Heart right ventricle (tissue), 16 donors: ENCODE data around the gene AK9. TPM values are rescaled to one million over a fixed set of nuclear protein-coding genes. Genes with fewer than 3 reads are reported as not detected.

Source experiments
- ATAC-seq, 8 donors: fragments of 200-7000 bp; cut with Tn5 transposase; one replicate each; pipeline ENCODE4 v1.9.1; 2020; ENCODE audit warnings: mild to moderate bottlenecking in 8 of 8, moderate library complexity in 8 of 8, moderate number of reproducible peaks in 1 of 8
- DNase-seq, 2 donors: peaks; one replicate each; pipeline ENCODE4 v3.0.0-alpha.2; 2020
- H3K27ac ChIP-seq, 10 donors: fragments of 200-600 bp; sonication (generic) in 2 of 10; one replicate each; pipeline versions ENCODE4 v1.5.0 to v1.8.0; 2020 to 2022; ENCODE audit warnings: mild to moderate bottlenecking in 3 of 10
- H3K27me3 ChIP-seq, 7 donors: fragments of 200-600 bp; one replicate each; pipeline ENCODE4 v1.8.0; 2021 to 2022; ENCODE audit warnings: mild to moderate bottlenecking in 2 of 7
- H3K36me3 ChIP-seq, 9 donors: fragments of 200-600 bp; sonication (generic) in 1 of 9; one replicate each; pipeline versions ENCODE4 v1.5.0 to v1.8.0; 2020 to 2022; ENCODE audit warnings: mild to moderate bottlenecking in 2 of 9
- H3K4me1 ChIP-seq, 9 donors: fragments of 200-600 bp; sonication (generic) in 1 of 9; one replicate each; pipeline versions ENCODE4 v1.5.0 to v1.8.0; 2020 to 2022; ENCODE audit warnings: mild to moderate bottlenecking in 4 of 9
- H3K4me3 ChIP-seq, 10 donors: fragments of 200-600 bp; sonication (generic) in 2 of 10; one replicate each; pipeline versions ENCODE4 v1.5.0 to v1.8.0; 2020 to 2022; ENCODE audit warnings: mild to moderate bottlenecking in 7 of 10, moderate library complexity in 2 of 10
- H3K9me3 ChIP-seq, 11 donors: fragments of 200-600 bp in 10 of 11; sonication (generic) in 2 of 11; one replicate each; pipeline versions ENCODE4 v1.5.0 to v1.8.0; 2013 to 2022; ENCODE audit warnings: mild to moderate bottlenecking in 2 of 11, control low read depth in 1 of 11, moderate library complexity in 1 of 11
- WGBS, 2 donors: extraction: QIAGEN DNeasy Blood & Tissue Kit; methylation state at CpG; one replicate each; pipeline ENCODE4 v1.1.7; 2013; ENCODE audit warnings: inconsistent platforms in 1 of 2; 5-methylcytosine and 5-hydroxymethylcytosine counted together
- intact Hi-C, 10 donors: fragments of 100-400 bp; cut with DNase I; formaldehyde crosslinking; loops; one replicate each; pipeline versions ENCODE4 v1.11.1 to v1.14.2; 2022
- polyA plus RNA-seq, 2 donors: library from polyadenylated mRNA; stranded (reverse); fragments of 200-250 nt; gene quantifications; one replicate each; pipeline ENCODE4 v1.2.3, GENCODE V29; 2013
- total RNA-seq, 10 donors: library from RNA; stranded (reverse); fragmentation: NEBNext Ultra II Directional in 3 of 10; extraction: Animal tissue kit (Norgen Biotek cat#: 25700) in 3 of 10; gene quantifications; one replicate each; pipeline versions ENCODE4 v1.2.1 to v1.2.4, GENCODE V29; 2021 to 2023
- TF ChIP-seq, protein P1 (sequence below), 9 donors: fragments of 200-600 bp; sonication (generic) in 2 of 9; IDR thresholded peaks; one replicate each; pipeline versions ENCODE4 v1.5.0 to v1.8.0; 2021 to 2022; ENCODE audit warnings: antibody characterized with exemption in 9 of 9, mild to moderate bottlenecking in 5 of 9, moderate library complexity in 1 of 9
- donor health status: Arrhythmogenic right ventricular cardiomyopathy.
- donor health status: ischemic (EF 13 %, LVEDD 7.1; RV severe dilation, severe dysfunction).
- donor health status: healthy with polysubstance abuse.
- donor health status: DM: no; HTN: yes; CAD: no.
- donor health status: DM: no; HTN: no; CAD: no.
- donor health status: ischemic (EF 25% LVEDD 6.9; RV normal size, moderate dysfunction).
- donor health status: ischemic (EF 25% LVEDD 5.7; RV mildly dilated, moderate dysfunction).
- donor health status: healthy.
- donor health status: DM: yes; HTN: yes; CAD: no.
- donor health status: Ischemic cardiomyopathy.
- donor health status: ischemic (EF 35%, LVEDD 5.7; RV mildly dilated, moderate dysfunction).
- donor health status: nonischemic (EF 11% LVEDD 7.7; RV severe dilation, severe dysfunction).
- donor health status: DM: yes; HTN: yes; CAD: no.
- donor health status: PGD.
- donor health status: ischemic (EF 29% LVEDD 5.4; RV normal size, mild dysfunction).
- donor health status: nonischemic (EF 23%, LVEDD 6.1; RV moderate dilation, normal function).

The AK9 gene
- total and polyA plus RNA-seq, 12 donors, result 4.6 to 17.0 (median 10.9) TPM

- 84 to 92% methylated on average over 2 of the region's 2 CpGs for WGBS, 2 donors
- no peaks in the 10 kb centered on the region for H3K27me3 ChIP-seq
- H3K27ac ChIP-seq, result no peak overlapping the region
- TF ChIP-seq, protein P1, sequence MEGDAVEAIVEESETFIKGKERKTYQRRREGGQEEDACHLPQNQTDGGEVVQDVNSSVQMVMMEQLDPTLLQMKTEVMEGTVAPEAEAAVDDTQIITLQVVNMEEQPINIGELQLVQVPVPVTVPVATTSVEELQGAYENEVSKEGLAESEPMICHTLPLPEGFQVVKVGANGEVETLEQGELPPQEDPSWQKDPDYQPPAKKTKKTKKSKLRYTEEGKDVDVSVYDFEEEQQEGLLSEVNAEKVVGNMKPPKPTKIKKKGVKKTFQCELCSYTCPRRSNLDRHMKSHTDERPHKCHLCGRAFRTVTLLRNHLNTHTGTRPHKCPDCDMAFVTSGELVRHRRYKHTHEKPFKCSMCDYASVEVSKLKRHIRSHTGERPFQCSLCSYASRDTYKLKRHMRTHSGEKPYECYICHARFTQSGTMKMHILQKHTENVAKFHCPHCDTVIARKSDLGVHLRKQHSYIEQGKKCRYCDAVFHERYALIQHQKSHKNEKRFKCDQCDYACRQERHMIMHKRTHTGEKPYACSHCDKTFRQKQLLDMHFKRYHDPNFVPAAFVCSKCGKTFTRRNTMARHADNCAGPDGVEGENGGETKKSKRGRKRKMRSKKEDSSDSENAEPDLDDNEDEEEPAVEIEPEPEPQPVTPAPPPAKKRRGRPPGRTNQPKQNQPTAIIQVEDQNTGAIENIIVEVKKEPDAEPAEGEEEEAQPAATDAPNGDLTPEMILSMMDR (IDR thresholded peaks at IDR 0.05), result no peak
- no peak for DNase-seq
- intact Hi-C loops, result no loop called here
- peaks cover 0 to 20% (median 0%) of the 10 kb centered on the region in 9 donors for H3K36me3 ChIP-seq
- ATAC-seq, result no peak
- no peaks in the 10 kb centered on the region for H3K4me1 ChIP-seq
- H3K4me3 ChIP-seq, result no peak overlapping the region
- H3K9me3 ChIP-seq, result peaks cover 0 to 2% (median 0%) of the 10 kb centered on the region in 11 donors
These were observed 19.3 kb downstream of the AK9 start for GRCh38 chr6:109671733-109672132.

- intact Hi-C loops, result no loop called here
- WGBS, 2 donors, result 62 to 73% methylated on average over 4 of the region's 4 CpGs
- no peak for ATAC-seq
These were observed 21.2 kb downstream of the AK9 start for GRCh38 chr6:109669811-109670210.

DNA sequence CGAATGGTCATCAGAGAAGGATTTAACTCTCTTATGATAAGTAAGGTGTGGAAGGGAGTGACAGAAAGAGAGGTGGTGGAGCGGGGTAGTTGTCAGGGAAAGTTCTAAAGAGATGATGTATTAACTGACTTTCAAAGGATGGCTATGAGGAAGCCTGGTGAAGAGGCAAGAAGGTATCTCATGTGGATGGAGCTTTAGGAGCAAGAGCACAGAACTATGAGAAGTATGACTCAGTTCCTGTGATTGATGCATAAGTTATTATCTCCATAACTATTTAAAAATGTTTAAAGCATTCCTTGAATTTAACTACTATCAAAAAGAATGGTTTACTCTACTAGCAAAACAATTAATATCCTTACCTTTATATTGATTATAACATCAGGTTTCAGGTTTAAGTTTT lies 28.8 kb downstream of the AK9 start:
- H3K27ac ChIP-seq, result no peak overlapping the region
- 86 to 87% methylated on average over 2 of the region's 2 CpGs for WGBS, 2 donors
- peaks cover 0 to 16% (median 2%) of the 10 kb centered on the region in 9 donors for H3K36me3 ChIP-seq
- TF ChIP-seq, protein P1 (IDR thresholded peaks at IDR 0.05), result no peak
- intact Hi-C loops, result no loop called here
- no peaks in the 10 kb centered on the region for H3K27me3 ChIP-seq
- no peaks in the 10 kb centered on the region for H3K4me1 ChIP-seq
- no peaks in the 10 kb centered on the region for H3K9me3 ChIP-seq
- H3K4me3 ChIP-seq, result no peak overlapping the region
- no peak for ATAC-seq
- DNase-seq, result no peak

More at GRCh38 chr6:109669811-109670210, 21.2 kb downstream of the AK9 start:
- TF ChIP-seq, protein P1 (IDR thresholded peaks at IDR 0.05), result no peak
- Histone ChIP-seq H3K4me1 (no peaks in the 10 kb centered on the region), H3K27me3 (no peaks in the 10 kb centered on the region), H3K36me3 (peaks cover 0 to 20% (median 0%) of the 10 kb centered on the region in 9 donors), H3K27ac (no peak overlapping the region), H3K4me3 (no peak overlapping the region), H3K9me3 (no peaks in the 10 kb centered on the region)
- DNase-seq, result no peak

DNA sequence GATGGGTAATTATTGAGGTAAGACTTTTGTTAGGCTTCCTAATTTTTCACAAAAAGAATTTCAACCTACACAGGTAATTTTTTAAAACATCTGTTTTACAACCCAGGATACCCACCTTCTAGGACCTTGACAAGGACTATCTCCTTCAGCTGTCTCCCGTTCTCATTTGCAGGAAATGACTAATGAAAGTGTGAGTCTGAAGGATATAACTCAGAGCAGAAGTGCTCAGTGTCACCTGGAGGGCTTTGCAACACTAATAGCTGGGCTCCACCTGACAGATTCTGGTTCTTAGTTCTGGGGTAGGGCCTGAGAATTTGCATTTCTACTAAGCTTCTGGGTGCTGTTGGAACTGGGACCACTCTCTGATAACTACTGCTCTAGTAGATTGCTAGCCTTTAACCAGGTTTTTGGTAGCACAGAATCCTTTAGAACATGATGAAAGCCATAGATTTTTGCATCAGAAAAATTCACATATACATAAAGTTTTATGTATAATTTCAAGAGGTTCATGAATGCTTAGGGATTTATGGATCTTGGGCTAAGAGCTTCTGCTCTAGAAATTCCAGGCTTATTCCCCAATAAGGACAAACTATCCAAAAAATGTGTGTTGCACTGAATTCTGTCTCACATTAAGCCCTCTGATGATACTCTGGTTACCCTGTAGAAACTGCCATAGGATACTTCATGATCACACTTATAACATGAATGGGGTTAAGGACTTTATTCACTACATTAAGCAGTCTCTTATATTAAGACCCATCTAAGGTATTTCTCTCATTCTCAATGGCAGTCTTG lies 30.3 kb downstream of the AK9 start:
- no peaks in the 10 kb centered on the region for H3K9me3 ChIP-seq
- no peak for ATAC-seq
- no peak for DNase-seq
- intact Hi-C loops, result no loop called here
- H3K4me3 ChIP-seq, result no peak overlapping the region
- no peaks in the 10 kb centered on the region for H3K4me1 ChIP-seq
- TF ChIP-seq, protein P1 (IDR thresholded peaks at IDR 0.05), result no peak
- 46 to 59% methylated on average over 1 of the region's 1 CpG for WGBS, 2 donors
- H3K27me3 ChIP-seq, result no peaks in the 10 kb centered on the region
- H3K27ac ChIP-seq, result no peak overlapping the region
- peaks cover 0 to 29% (median 7%) of the 10 kb centered on the region in 9 donors for H3K36me3 ChIP-seq
